K562 (cell line): Measurements from ENCODE around the gene GALNT15. TPM values are rescaled to one million over a fixed set of nuclear protein-coding genes. Genes with fewer than 3 reads are reported as not detected.

Source experiments
- ATAC-seq: fragments of 200-7000 bp; cut with Tn5 transposase; 3 replicates; pipeline ENCODE4 v1.9.1; 2020; ENCODE audit warnings: moderate library complexity
- BruUV-seq: library from RNA; stranded (reverse); fragments of 400-500 nt; replicated peaks from 2 replicates; lab custom pipeline; 2021; lab: Mats Ljungman, UMichigan
- CTCF ChIA-PET: fragments of 300-600 bp; formaldehyde crosslinking; extraction: SDS; loops from one replicate; lab custom pipeline; 2021; ENCODE audit warnings: low intra/inter-chr PET ratio; lab: Yijun Ruan, JAX
- POLR2A ChIA-PET: fragments of 300-600, 350-650 bp; sonication (Branson Sonifier 250); formaldehyde crosslinking; extraction: SDS; loops from one replicate; lab custom pipeline; 2021; ENCODE audit warnings: antibody characterized with exemption, inconsistent platforms; lab: Yijun Ruan, JAX
- DNase-seq, 4 experiments: peaks; one replicate each; pipeline versions ENCODE4 v3.0.0 to v3.0.0-alpha.2; 2011 to 2018; ENCODE audit warnings: low spot score in 3 of 4, mixed read lengths in 3 of 4; ENCODE audit errors: extremely low read depth in 1 of 4
- FAIRE-seq: peaks from 2 replicates; lab custom pipeline; 2011; peaks lifted over from hg19 to GRCh38; lab: Jason Lieb, UNC
- H2AFZ ChIP-seq: 2 replicates; pipeline ENCODE4 v1.6.0; 2011; ENCODE audit warnings: low read depth, low read length, control low read depth, inconsistent platforms
- H3K27ac ChIP-seq: fragments of 200-600 bp; 3 replicates; pipeline ENCODE4 v1.8.0; 2011; ENCODE audit warnings: low read depth, mild to moderate bottlenecking, control low read depth, inconsistent platforms, low read length, moderate library complexity, mixed read lengths; ENCODE audit errors: extremely low read depth
- H3K27me3 ChIP-seq, 2 experiments: fragments of 300-600 bp in 1 of 2; 2 replicates in 1 of 2; 3 replicates in 1 of 2; pipeline versions ENCODE4 v1.6.0 to v1.8.0; 2011; ENCODE audit warnings: inconsistent platforms in 2 of 2, low read length in 2 of 2, mild to moderate bottlenecking in 1 of 2, mixed read lengths in 1 of 2, moderate library complexity in 1 of 2; ENCODE audit not compliant: control insufficient read depth in 2 of 2, insufficient read depth in 2 of 2
- H3K36me3 ChIP-seq: fragments of 300-600 bp; 3 replicates; pipeline ENCODE4 v1.8.0; 2011; ENCODE audit warnings: mild to moderate bottlenecking, low read length, inconsistent platforms; ENCODE audit not compliant: control insufficient read depth, insufficient read depth
- H3K4me1 ChIP-seq, 2 experiments: fragments of 200-600 bp in 1 of 2; replicated peaks in 1 of 2; 2 replicates in 1 of 2; 3 replicates in 1 of 2; pipeline versions ENCODE4 v1.5.1 to v1.8.0; 2011; ENCODE audit warnings: inconsistent platforms in 2 of 2, low read length in 2 of 2, mild to moderate bottlenecking in 1 of 2, mixed read lengths in 1 of 2, moderate library complexity in 1 of 2; ENCODE audit not compliant: control insufficient read depth in 2 of 2, insufficient read depth in 2 of 2
- H3K4me2 ChIP-seq: 2 replicates; pipeline ENCODE4 v1.6.1; 2011; ENCODE audit warnings: low read length, control low read depth, inconsistent platforms, mixed read lengths; ENCODE audit not compliant: insufficient read depth
- H3K4me3 ChIP-seq: fragments of 200-600 bp; sonication (generic), shearing (Covaris generic); 2 replicates; pipeline ENCODE4 v1.5.1; 2016; ENCODE audit warnings: control low read depth, inconsistent platforms
- H3K79me2 ChIP-seq: fragments of 200-600 bp; 3 replicates; pipeline ENCODE4 v1.8.0; 2011; ENCODE audit warnings: low read length, inconsistent platforms; ENCODE audit not compliant: control insufficient read depth, insufficient read depth
- H3K9ac ChIP-seq, 2 experiments: 2 replicates each; pipeline versions ENCODE4 v1.6.0 to v1.6.1; 2011; ENCODE audit warnings: low read depth in 2 of 2, low read length in 2 of 2, control low read depth in 1 of 2, inconsistent platforms in 1 of 2, mild to moderate bottlenecking in 1 of 2, mixed read lengths in 1 of 2; ENCODE audit not compliant: insufficient read depth in 1 of 2
- H3K9me1 ChIP-seq: one replicate; pipeline ENCODE4 v1.6.0; 2011; ENCODE audit warnings: inconsistent platforms, mild to moderate bottlenecking, low read length, moderate library complexity; ENCODE audit not compliant: control insufficient read depth, insufficient read depth
- H3K9me3 ChIP-seq: replicated peaks from 2 replicates; pipeline ENCODE4 v1.5.1; 2011; ENCODE audit warnings: low read depth, low read length, inconsistent platforms; ENCODE audit not compliant: control insufficient read depth, insufficient read depth
- H4K20me1 ChIP-seq: replicated peaks from 2 replicates; pipeline ENCODE4 v1.6.1; 2011; ENCODE audit warnings: low read length, inconsistent platforms, mixed read lengths; ENCODE audit not compliant: control insufficient read depth, insufficient read depth
- MLLT1 ChIP-seq, 2 experiments: fragments of 450-650 bp; IDR thresholded peaks; 2 replicates each; pipeline ENCODE4 v1.6.1; 2016
- SMARCC2 ChIP-seq: fragments of 450-650 bp; IDR thresholded peaks from 2 replicates; pipeline ENCODE4 v1.6.1; 2017; ENCODE audit warnings: antibody characterized with exemption, moderate library complexity, mild to moderate bottlenecking, low read depth
- ZNF24 ChIP-seq: fragments of 450-650 bp; IDR thresholded peaks from 2 replicates; pipeline ENCODE4 v1.6.1; 2016
- ZNF561 ChIP-seq: fragments of 450-650 bp; formaldehyde crosslinking; conservative IDR thresholded peaks from 2 replicates; pipeline ENCODE4 v1.4.0; 2020; ENCODE audit warnings: mild to moderate bottlenecking, moderate library complexity
- ZNF584 ChIP-seq: fragments of 200-800 bp; sonication (Bioruptor generic); IDR thresholded peaks from 2 replicates; pipeline ENCODE4 v1.6.1; 2016; ENCODE audit warnings: low read depth, mild to moderate bottlenecking, missing genetic modification characterization, missing compliant biosample characterization
- ZNF766 ChIP-seq: fragments of 200-800 bp; sonication (Bioruptor generic); conservative IDR thresholded peaks from 2 replicates; pipeline ENCODE4 v1.6.1; 2016; ENCODE audit warnings: missing genetic modification characterization, missing compliant biosample characterization
- WGBS: fragments of 100-300 bp; shearing (Covaris generic); methylation state at CpG from one replicate; pipeline ENCODE4 v1.1.6; 2016; ENCODE audit warnings: low coverage, mixed read lengths; ENCODE audit not compliant: insufficient coverage; ENCODE audit errors: missing lambda C conversion rate; 5-methylcytosine and 5-hydroxymethylcytosine counted together
- in situ Hi-C: fragments of 300-500 bp; cut with MboI; formaldehyde crosslinking; loops from 4 replicates; pipeline ENCODE4 v1.15.0; 2018; ENCODE audit warnings: inconsistent platforms, mixed read lengths
- intact Hi-C: fragments of 100-400 bp; cut with micrococcal nuclease; formaldehyde crosslinking; loops from 2 replicates; pipeline ENCODE4 v1.14.2; 2022
- polyA plus RNA-seq, 8 experiments: library from polyadenylated mRNA; depleted of rRNA in 4 of 8; stranded (reverse) in 5 of 8; unstranded in 3 of 8; fragments of >200 nt; fragmentation: Nextera tagmentation in 2 of 8; fragmentation: Illumina TruSeq in 1 of 8; extraction: Ambion mirVana in 2 of 8; extraction: Trizol in 1 of 8; gene quantifications; 2 replicates each; pipeline versions ENCODE4 v1.2.1 to v1.2.3, GENCODE V29; 2011 to 2014; ENCODE audit warnings: inconsistent platforms in 1 of 8, missing spikeins in 1 of 8
- total RNA-seq, 7 experiments: library from RNA; depleted of rRNA in 6 of 7; stranded (reverse); fragments of >200 nt in 6 of 7; fragmentation: Illumina TruSeq in 2 of 7; extraction: Trizol in 2 of 7; gene quantifications; 2 replicates each; pipeline versions ENCODE4 v1.2.1 to v1.2.3, GENCODE V29; 2011 to 2021; ENCODE audit warnings: low replicate concordance in 1 of 7

GALNT15 gene
- total and polyA plus RNA-seq, 9 of the 15 experiments (the other 6 are each of a cell fraction or from before 2014, with no cell fraction given), result not detected

DNA sequence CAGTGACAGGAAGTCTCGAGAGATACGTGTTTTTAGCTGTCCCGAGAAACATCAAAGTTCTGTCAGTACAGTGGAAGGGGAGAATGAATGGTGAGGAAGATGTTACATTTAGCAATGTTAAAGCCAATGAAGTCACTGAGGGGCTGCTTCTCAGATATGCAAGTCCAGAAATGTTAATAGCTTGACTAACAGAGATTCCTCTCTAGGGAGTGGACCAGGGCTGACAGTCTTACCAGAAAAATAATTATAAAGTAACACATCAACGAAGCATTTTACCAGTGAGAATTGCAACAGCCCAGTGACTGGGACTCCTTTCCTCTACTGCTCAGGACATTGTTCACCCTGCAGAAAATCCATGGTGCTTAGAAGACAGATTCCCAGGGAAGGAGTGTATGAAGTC lies 23.9 kb downstream of the GALNT15 start (continued):
- TF ChIP-seq ZNF24, result no peak
- TF ChIP-seq SMARCC2, result no peak

DNA sequence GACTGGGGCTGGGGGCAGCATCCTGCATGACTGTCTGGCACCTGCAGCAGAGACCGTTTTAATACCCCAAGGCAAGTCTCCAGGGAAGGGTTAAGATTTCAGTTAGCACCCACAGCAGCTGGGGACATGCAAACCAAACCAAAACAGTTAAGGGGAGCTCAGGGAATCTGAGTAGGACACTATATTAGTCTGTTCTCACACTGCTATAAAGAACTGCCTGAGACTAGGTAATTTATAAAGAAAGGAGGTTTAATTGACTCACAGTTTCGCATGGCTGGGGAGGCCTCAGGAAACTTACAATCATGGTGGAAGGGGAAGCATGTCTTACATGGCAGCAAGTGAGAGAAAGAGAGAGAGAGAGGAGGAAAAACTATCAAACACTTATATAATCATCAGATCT lies 25.3 kb downstream of the GALNT15 start:
- intact Hi-C loops (no loop called here), in situ Hi-C loops (no loop called here)
- ChIA-PET POLR2A (interaction anchor here (0.6 kb wide), 2 partner anchors 20 to 61 kb away, joined by 3 read pairs; no protein-coding TSS in a partner anchor), CTCF (no interaction called here)
- Histone ChIP-seq H3K4me2 (peak overlapping the region; percentile 29; the same call in 1 of the 2 replicates), H3K4me3 (no peak overlapping the region), H2AFZ (no peak overlapping the region), H4K20me1 (peaks cover 9% of the 10 kb centered on the region; the same call in 1 of the 2 replicates), H3K4me1 (peaks cover 3 to 5% of the 10 kb centered on the region in 2 experiments; a peak in 4 of 5 replicates), H3K9me3 (no peaks in the 10 kb centered on the region), H3K9me1 (no peaks in the 10 kb centered on the region), H3K27me3 (peaks cover 21 to 63% of the 10 kb centered on the region in 2 experiments; a peak in 4 of 5 replicates), H3K36me3 (no peaks in the 10 kb centered on the region), H3K27ac (no peak overlapping the region), H3K9ac (no peak overlapping the region), H3K79me2 (no peaks in the 10 kb centered on the region)
- FAIRE-seq (no peak), DNase-seq (no peak), ATAC-seq (no peak)
- WGBS, result 7% methylated on average over 2 of the region's 2 CpGs
- TF ChIP-seq ZNF766 (CRISPR knock-in tag) (peak; percentile 81), MLLT1 (IDR thresholded peaks at IDR 0.05) (no peak), ZNF561 (CRISPR knock-in tag) (no peak), ZNF584 (CRISPR knock-in tag) (no peak)
- no TSS peak for BruUV-seq
